A673 (cell line): ENCODE results near the gene ERH.

ENCODE experiments used
- EZH2 ChIP-seq: fragments of 200-600 bp; sonication (generic); IDR thresholded peaks from 2 replicates; pipeline ENCODE4 v1.6.1; 2017; ENCODE audit warnings: borderline replicate concordance, low read depth, mild to moderate bottlenecking, mixed read lengths, antibody characterized with exemption, low read length; ENCODE audit not compliant: poor library complexity, severe bottlenecking
- TF ChIP-seq, protein P1 (sequence below): fragments of 300-800, 200-600 bp; sonication (generic); conservative IDR thresholded peaks from 2 replicates; pipeline ENCODE4 v1.5.1; 2017; ENCODE audit warnings: low read depth, mild to moderate bottlenecking, antibody characterized with exemption, low read length, moderate library complexity, mixed read lengths

GRCh38 chr14:69337984-69338383 lies 60.1 kb downstream of the ERH start:
- no peak for TF ChIP-seq EZH2
- TF ChIP-seq, protein P1, sequence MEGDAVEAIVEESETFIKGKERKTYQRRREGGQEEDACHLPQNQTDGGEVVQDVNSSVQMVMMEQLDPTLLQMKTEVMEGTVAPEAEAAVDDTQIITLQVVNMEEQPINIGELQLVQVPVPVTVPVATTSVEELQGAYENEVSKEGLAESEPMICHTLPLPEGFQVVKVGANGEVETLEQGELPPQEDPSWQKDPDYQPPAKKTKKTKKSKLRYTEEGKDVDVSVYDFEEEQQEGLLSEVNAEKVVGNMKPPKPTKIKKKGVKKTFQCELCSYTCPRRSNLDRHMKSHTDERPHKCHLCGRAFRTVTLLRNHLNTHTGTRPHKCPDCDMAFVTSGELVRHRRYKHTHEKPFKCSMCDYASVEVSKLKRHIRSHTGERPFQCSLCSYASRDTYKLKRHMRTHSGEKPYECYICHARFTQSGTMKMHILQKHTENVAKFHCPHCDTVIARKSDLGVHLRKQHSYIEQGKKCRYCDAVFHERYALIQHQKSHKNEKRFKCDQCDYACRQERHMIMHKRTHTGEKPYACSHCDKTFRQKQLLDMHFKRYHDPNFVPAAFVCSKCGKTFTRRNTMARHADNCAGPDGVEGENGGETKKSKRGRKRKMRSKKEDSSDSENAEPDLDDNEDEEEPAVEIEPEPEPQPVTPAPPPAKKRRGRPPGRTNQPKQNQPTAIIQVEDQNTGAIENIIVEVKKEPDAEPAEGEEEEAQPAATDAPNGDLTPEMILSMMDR = no peak
